HFFc6 (cell line): Measurements from ENCODE around the gene PSMA4. TPM values are rescaled to one million over a fixed set of nuclear protein-coding genes. Genes with fewer than 3 reads are reported as not detected.
"Not testable (repeated sequence)": the region's sequence is repeated elsewhere in the genome, so short reads cannot be mapped to it uniquely, and the experiment has no call there.

Experiments
- DNase-seq: peaks from one replicate; pipeline ENCODE4 v3.0.0-alpha.2; 2018
- H3K27ac Mint-ChIP-seq: 2 replicates; pipeline ENCODE4 v1.8.0; 2020; ENCODE audit warnings: mild to moderate bottlenecking, mixed read lengths
- H3K27me3 Mint-ChIP-seq: 2 replicates; pipeline ENCODE4 v1.8.0; 2021; ENCODE audit warnings: mild to moderate bottlenecking, moderate library complexity, mixed read lengths; ENCODE audit not compliant: insufficient read depth
- H3K36me3 Mint-ChIP-seq: 2 replicates; pipeline ENCODE4 v1.8.0; 2021; ENCODE audit warnings: low read depth, mixed read lengths
- H3K4me1 Mint-ChIP-seq: 2 replicates; pipeline ENCODE4 v1.8.0; 2020; ENCODE audit warnings: low read depth, mixed read lengths
- H3K4me3 Mint-ChIP-seq: 2 replicates; pipeline ENCODE4 v1.8.0; 2020; ENCODE audit warnings: mild to moderate bottlenecking, moderate library complexity, mixed read lengths
- H3K9me3 Mint-ChIP-seq: 2 replicates; pipeline ENCODE4 v1.8.0; 2020; ENCODE audit warnings: mild to moderate bottlenecking, mixed read lengths
- total RNA-seq, 6 experiments: library from RNA; stranded (reverse); fragmentation: NEBNext Ultra II Directional; extraction: Animal tissue kit (Norgen Biotek cat#: 25700); gene quantifications; 2 replicates in 1 of 6; 3 replicates in 5 of 6; pipeline ENCODE4 v1.2.3, GENCODE V29; 2021
- TF ChIP-seq, protein P1 (sequence below): fragments of 200-600 bp; sonication (generic); IDR thresholded peaks from 2 replicates; pipeline ENCODE4 v1.5.0; 2021; ENCODE audit warnings: antibody characterized with exemption, mild to moderate bottlenecking

PSMA4 gene
- total RNA-seq, 6 experiments from 2014 or later: 181 to 242 (median 217) TPM

DNA sequence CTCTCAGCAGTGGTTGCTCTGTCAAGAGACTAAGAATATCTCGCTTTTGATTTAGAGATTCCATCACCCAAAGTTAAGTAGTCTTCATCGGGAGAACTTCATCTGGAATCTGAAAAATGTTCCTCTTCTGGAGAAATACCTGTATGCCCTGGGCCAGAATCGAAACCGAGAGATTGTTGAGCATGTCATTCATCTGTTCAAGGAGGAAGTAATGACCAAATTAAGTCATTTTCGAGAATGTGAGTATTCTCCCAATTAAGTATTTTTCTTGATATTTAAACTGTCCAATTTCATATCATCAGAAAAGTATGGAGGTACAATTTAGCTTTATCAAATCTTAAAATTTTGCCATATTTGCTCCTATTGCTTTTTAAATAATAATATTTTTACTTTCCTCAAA, 12.9 kb upstream of the PSMA4 start:
- TF ChIP-seq, protein P1, sequence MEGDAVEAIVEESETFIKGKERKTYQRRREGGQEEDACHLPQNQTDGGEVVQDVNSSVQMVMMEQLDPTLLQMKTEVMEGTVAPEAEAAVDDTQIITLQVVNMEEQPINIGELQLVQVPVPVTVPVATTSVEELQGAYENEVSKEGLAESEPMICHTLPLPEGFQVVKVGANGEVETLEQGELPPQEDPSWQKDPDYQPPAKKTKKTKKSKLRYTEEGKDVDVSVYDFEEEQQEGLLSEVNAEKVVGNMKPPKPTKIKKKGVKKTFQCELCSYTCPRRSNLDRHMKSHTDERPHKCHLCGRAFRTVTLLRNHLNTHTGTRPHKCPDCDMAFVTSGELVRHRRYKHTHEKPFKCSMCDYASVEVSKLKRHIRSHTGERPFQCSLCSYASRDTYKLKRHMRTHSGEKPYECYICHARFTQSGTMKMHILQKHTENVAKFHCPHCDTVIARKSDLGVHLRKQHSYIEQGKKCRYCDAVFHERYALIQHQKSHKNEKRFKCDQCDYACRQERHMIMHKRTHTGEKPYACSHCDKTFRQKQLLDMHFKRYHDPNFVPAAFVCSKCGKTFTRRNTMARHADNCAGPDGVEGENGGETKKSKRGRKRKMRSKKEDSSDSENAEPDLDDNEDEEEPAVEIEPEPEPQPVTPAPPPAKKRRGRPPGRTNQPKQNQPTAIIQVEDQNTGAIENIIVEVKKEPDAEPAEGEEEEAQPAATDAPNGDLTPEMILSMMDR: no peak
- no peak for DNase-seq
- no peaks in the 10 kb centered on the region for H3K4me1 Mint-ChIP-seq
- peaks cover 2% of the 10 kb centered on the region for H3K27me3 Mint-ChIP-seq
- peaks cover 10% of the 10 kb centered on the region for H3K9me3 Mint-ChIP-seq
- no peak overlapping the region for H3K4me3 Mint-ChIP-seq
- no peak overlapping the region for H3K27ac Mint-ChIP-seq
- peaks cover 14% of the 10 kb centered on the region; the same call in 1 of the 2 replicates for H3K36me3 Mint-ChIP-seq

DNA sequence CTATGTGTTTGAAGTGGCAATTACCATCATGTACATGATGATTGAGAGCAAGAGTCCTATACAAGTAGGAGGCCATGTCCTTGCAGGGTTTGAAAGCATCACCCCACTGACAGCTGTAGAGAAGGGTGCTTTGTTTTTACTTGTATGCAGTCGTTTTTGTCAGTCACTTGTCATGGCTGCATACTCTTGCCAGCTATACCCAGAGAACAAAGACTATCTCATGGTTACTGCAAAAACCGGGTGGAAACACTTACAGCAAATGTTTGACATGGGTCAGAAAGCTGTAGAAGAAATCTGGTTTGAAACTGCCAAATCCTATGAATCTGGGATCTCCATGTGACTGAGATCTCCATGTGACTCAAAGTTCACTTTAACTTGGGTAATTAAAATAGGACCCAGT, 6.9 kb upstream of the PSMA4 start:
- DNase-seq: no peak
- no peaks in the 10 kb centered on the region for H3K4me1 Mint-ChIP-seq
- no peak overlapping the region for H3K4me3 Mint-ChIP-seq
- H3K36me3 Mint-ChIP-seq: no peaks in the 10 kb centered on the region
- no peaks in the 10 kb centered on the region for H3K27me3 Mint-ChIP-seq
- H3K9me3 Mint-ChIP-seq: no peaks in the 10 kb centered on the region
- H3K27ac Mint-ChIP-seq: no peak overlapping the region
- TF ChIP-seq, protein P1: no peak

DNA sequence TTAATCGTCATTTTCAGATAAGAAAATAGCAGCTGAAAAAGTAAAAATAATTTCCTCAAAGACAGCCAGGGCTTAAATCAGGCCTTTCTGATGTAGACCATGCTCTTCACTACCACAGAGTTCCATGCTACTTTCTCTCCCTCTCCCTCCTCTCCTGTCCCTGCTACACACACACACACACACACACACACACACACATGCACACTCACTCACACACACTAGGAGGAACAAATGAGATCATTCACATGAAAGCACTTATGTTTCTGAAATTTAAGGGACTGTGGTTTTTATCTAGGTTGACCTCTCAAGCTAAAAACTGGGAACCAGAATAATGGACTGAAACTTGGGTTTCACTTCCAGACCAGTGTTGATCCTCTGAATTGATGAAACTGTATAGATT, 4.1 kb upstream of the PSMA4 start:
- Mint-ChIP-seq H3K4me3 (no peak overlapping the region), H3K36me3 (no peaks in the 10 kb centered on the region; the same call in 1 of the 2 replicates), H3K9me3 (no peaks in the 10 kb centered on the region), H3K27me3 (peaks cover 3% of the 10 kb centered on the region; the same call in 1 of the 2 replicates), H3K27ac (no peak overlapping the region), H3K4me1 (peaks cover 5% of the 10 kb centered on the region; the same call in 1 of the 2 replicates)
- TF ChIP-seq, protein P1: no peak
- peak; percentile 11 for DNase-seq

DNA sequence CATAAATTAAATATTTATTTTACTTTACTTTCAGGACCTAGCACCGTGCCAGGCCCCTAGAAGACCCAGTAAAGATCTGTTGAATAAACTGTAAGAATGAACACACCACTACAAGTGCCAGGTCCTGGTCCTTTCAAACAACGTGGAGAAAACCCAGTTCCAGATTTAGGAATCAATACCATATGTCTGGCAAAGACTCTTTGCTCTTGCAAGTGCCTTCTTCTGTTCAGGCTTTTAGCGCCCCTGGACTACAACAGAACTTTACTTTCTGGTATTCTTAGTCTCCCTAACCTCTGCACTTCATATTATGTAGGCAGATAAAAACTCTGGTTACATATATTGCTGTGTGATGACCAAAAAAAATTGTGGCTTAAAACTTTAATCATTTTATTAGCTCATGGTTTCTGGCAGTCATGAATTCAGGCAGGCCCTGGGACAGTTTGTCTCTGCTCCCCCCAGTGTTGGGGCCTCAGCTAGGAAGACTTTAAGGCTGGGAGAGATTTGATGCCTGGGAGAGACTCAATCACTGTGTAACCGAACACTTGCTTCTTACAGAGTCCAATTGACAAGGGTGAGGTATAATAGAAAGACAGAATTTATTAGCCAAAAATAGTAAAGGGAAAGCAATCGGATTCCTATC, 2.9 kb upstream of the PSMA4 start:
- peaks cover 16% of the 10 kb centered on the region for H3K4me1 Mint-ChIP-seq
- H3K4me3 Mint-ChIP-seq: no peak overlapping the region
- peaks cover 4% of the 10 kb centered on the region for H3K36me3 Mint-ChIP-seq
- TF ChIP-seq, protein P1: no peak
- no peak for DNase-seq
- no peaks in the 10 kb centered on the region for H3K9me3 Mint-ChIP-seq
- peaks cover 3% of the 10 kb centered on the region; the same call in 1 of the 2 replicates for H3K27me3 Mint-ChIP-seq
- no peak overlapping the region for H3K27ac Mint-ChIP-seq

DNA sequence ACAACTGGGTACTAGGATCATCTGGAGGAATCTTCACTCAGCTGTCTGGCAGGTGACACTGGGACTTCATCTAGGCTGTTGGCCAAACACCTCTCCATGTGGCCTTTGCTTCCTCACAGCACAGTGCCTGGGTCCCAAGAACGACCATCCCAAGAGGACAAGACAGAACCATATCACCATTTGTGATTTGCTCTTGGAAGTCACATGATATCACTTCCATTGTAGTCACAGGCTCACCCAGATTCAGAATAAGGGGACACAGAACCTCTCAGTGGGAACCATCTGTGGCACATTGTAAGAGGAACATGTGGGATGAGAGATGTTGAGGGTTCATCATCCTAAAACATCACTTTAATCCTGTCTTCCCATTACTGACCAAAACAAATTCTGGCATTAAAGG, 1.9 kb upstream of the PSMA4 start:
- Mint-ChIP-seq H3K9me3 (no peaks in the 10 kb centered on the region), H3K36me3 (peaks cover 9% of the 10 kb centered on the region), H3K4me1 (peaks cover 21% of the 10 kb centered on the region), H3K4me3 (no peak overlapping the region), H3K27me3 (peaks cover 3% of the 10 kb centered on the region; the same call in 1 of the 2 replicates), H3K27ac (no peak overlapping the region)
- TF ChIP-seq, protein P1: no peak
- DNase-seq: no peak

DNA sequence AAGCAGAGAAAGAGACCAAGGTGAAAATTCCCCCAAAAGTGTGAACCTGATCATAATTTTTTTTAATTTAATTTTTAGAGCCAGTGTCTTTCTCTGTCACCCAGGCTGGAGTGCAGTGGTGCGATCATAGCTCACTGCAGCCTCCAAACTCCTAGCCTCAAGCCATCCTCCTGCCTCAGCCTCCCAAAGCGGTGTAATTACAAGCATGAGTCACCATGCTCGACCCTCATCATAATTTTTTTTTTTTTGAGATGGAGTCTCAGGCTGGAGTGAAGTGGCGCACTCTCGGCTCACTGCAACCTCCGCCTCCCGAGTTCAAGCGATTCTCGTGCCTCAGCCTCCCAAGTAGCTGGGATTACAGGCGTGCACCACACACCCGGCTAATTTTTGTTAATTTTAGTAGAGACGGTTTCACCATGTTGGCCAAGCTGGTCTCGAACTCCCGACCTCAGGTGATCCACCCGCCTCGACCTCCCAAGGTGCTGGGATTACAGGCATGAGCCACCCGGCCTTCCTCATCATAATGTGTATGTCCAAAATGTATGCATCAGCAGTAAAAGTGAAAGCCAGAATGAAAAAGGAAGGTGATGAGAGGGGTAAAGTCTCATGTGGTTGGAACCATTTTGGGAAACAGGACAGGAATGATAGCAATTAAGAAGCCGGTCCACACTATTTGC, 642 bp upstream of the PSMA4 start:
- Mint-ChIP-seq H3K27ac (peak overlapping the region; percentile 96), H3K4me1 (peaks cover 21% of the 10 kb centered on the region), H3K4me3 (peak overlapping the region; percentile 98)
- DNase-seq, H3K9me3 Mint-ChIP-seq, H3K36me3 Mint-ChIP-seq, H3K27me3 Mint-ChIP-seq: not testable (repeated sequence)
